PC-9 (cell line): Measurements from ENCODE around the gene AKR1B15. TPM values are rescaled to one million over a fixed set of nuclear protein-coding genes. Genes with fewer than 3 reads are reported as not detected.

Experiments used
- BruUV-seq: library from RNA; stranded (reverse); fragments of 400-500 nt; replicated peaks from 2 replicates; lab custom pipeline; 2021; lab: Mats Ljungman, UMichigan
- CTCF ChIA-PET: fragments of 300-600 bp; sonication (Branson Sonifier 250); formaldehyde crosslinking; loops from one replicate; lab custom pipeline; 2022; ENCODE audit warnings: antibody characterized with exemption; lab: Charles Lee
- POLR2A ChIA-PET: fragments of 300-600 bp; sonication (Branson Sonifier 250); formaldehyde crosslinking; loops from one replicate; lab custom pipeline; 2022; ENCODE audit warnings: antibody characterized with exemption; ENCODE audit not compliant: unreplicated experiment; lab: Charles Lee
- DNase-seq, 2 experiments: peaks; one replicate each; pipeline versions ENCODE4 v3.0.0 to v3.0.0-alpha.2; 2015 to 2022; ENCODE audit warnings: mixed read lengths in 1 of 2
- H2AFZ ChIP-seq: fragments of 200-600 bp; sonication (generic); 2 replicates; pipeline ENCODE4 v1.8.1; 2017; ENCODE audit warnings: antibody characterized with exemption
- H3F3A ChIP-seq: fragments of 200-600 bp; sonication (generic); 2 replicates; pipeline ENCODE4 v1.8.1; 2017; ENCODE audit warnings: antibody characterized with exemption, mild to moderate bottlenecking, low read depth; ENCODE audit not compliant: insufficient read depth
- H3K27ac ChIP-seq: fragments of 200-600 bp; sonication (generic); 2 replicates; pipeline ENCODE4 v1.6.1; 2016; ENCODE audit warnings: mixed run types
- H3K27me3 ChIP-seq: fragments of 200-600 bp; sonication (generic); 2 replicates; pipeline ENCODE4 v1.6.1; 2016; ENCODE audit warnings: low read depth, mixed run types; ENCODE audit not compliant: insufficient read depth
- H3K36me3 ChIP-seq: fragments of 200-600 bp; sonication (generic); 2 replicates; pipeline ENCODE4 v1.6.1; 2016; ENCODE audit warnings: low read depth, mixed run types
- H3K4me1 ChIP-seq: fragments of 200-600 bp; sonication (generic); replicated peaks from 2 replicates; pipeline ENCODE4 v1.6.1; 2016; ENCODE audit warnings: mixed run types; ENCODE audit not compliant: insufficient read depth
- H3K4me2 ChIP-seq: fragments of 200-600 bp; sonication (generic); 2 replicates; pipeline ENCODE4 v1.6.1; 2017; ENCODE audit warnings: mixed run types
- H3K4me3 ChIP-seq: fragments of 200-600 bp; sonication (generic); 2 replicates; pipeline ENCODE4 v1.6.1; 2016; ENCODE audit warnings: mixed run types
- H3K79me2 ChIP-seq: fragments of 200-600 bp; sonication (generic); 2 replicates; pipeline ENCODE4 v1.6.1; 2017; ENCODE audit warnings: low read depth, mixed run types
- H3K9me2 ChIP-seq: fragments of 200-600 bp; sonication (generic); 2 replicates; pipeline ENCODE4 v1.8.1; 2017; ENCODE audit warnings: mild to moderate bottlenecking; ENCODE audit not compliant: insufficient read depth
- H3K9me3 ChIP-seq: fragments of 200-600 bp; sonication (generic); 2 replicates; pipeline ENCODE4 v1.8.1; 2016; ENCODE audit warnings: low read depth; ENCODE audit not compliant: insufficient read depth
- H4K20me1 ChIP-seq: fragments of 200-600 bp; sonication (generic); 2 replicates; pipeline ENCODE4 v1.8.1; 2017; ENCODE audit not compliant: insufficient read depth
- CTCF ChIP-seq: fragments of 200-600 bp; sonication (generic); conservative IDR thresholded peaks from 2 replicates; pipeline ENCODE4 v1.6.1; 2017; ENCODE audit warnings: mixed run types, antibody characterized with exemption, mild to moderate bottlenecking, moderate library complexity
- EZH2 ChIP-seq: fragments of 200-600 bp; sonication (generic); IDR thresholded peaks from 2 replicates; pipeline ENCODE4 v1.8.0; 2017; ENCODE audit warnings: antibody characterized with exemption, low read depth
- intact Hi-C: fragments of 100-400 bp; cut with micrococcal nuclease; formaldehyde crosslinking; loops from one replicate; pipeline ENCODE4 v1.10.0; 2022; ENCODE audit not compliant: unreplicated experiment
- total RNA-seq: library from RNA; stranded (reverse); gene quantifications from 2 replicates; pipeline ENCODE4 v1.2.3, GENCODE V29; 2021

Gene AKR1B15
- total RNA-seq, 1 experiment from 2014 or later: 3.4 TPM

- Histone ChIP-seq H3K4me1 (peaks cover 33% of the 10 kb centered on the region), H3K79me2 (0 out of 2 replicates have a peak, but pooled peaks cover 4% of the 10 kb centered on the region), H3K27ac (no peak overlapping the region), H3K9me2 (no peaks in the 10 kb centered on the region), H3K27me3 (no peaks in the 10 kb centered on the region), H2AFZ (no peak overlapping the region), H3K4me3 (no peak overlapping the region), H4K20me1 (no peaks in the 10 kb centered on the region), H3K9me3 (no peaks in the 10 kb centered on the region), H3K4me2 (no peak overlapping the region), H3K36me3 (0 out of 2 replicates have a peak, but pooled peaks cover 4% of the 10 kb centered on the region), H3F3A (peaks cover 23% of the 10 kb centered on the region)
- ChIA-PET CTCF (interaction anchor here (0.8 kb wide), 1 partner anchor 10 kb away, joined by 3 read pairs; no protein-coding TSS in a partner anchor), POLR2A (no interaction called here)
- TF ChIP-seq EZH2 (no peak), CTCF (no peak; the same call in 1 of the 2 replicates)
- no peak for DNase-seq
- BruUV-seq: no TSS peak
- intact Hi-C loops: no loop called here
These were observed 3.2 kb downstream of the AKR1B15 start for GRCh38 chr7:134552105-134552504.

DNA sequence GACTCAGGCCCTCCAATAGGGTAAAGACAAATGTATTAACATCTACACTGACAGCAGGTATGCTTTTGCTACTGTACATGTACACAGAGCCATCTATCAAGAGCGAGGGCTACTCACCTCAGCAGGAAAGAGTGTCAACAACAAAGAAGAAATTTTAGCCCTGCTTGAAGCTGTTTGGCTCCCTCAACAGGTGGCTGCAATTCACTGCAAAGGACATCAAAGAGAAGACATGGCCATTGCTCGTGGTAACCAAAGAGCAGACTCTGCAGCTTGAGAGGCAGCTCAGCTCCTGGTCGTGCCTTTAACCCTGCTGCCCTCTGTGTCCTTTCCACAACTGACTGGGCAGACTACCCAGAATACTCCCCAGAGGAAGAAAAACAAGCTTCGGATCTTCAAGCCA lies 5.1 kb downstream of the AKR1B15 start:
- DNase-seq: no peak

GRCh38 chr7:134554417-134554966 lies 5.6 kb downstream of the AKR1B15 start:
- BruUV-seq: no TSS peak
- no peak for TF ChIP-seq EZH2
- no peak for TF ChIP-seq CTCF
- Histone ChIP-seq H2AFZ (no peak overlapping the region), H3K4me2 (no peak overlapping the region), H3K27ac (no peak overlapping the region), H3K36me3 (peaks cover 11% of the 10 kb centered on the region; the same call in 1 of the 2 replicates), H4K20me1 (no peaks in the 10 kb centered on the region), H3F3A (peaks cover 3% of the 10 kb centered on the region; the same call in 1 of the 2 replicates), H3K4me3 (no peak overlapping the region), H3K9me2 (no peaks in the 10 kb centered on the region), H3K4me1 (peaks cover 11% of the 10 kb centered on the region), H3K79me2 (0 out of 2 replicates have a peak, but pooled peaks cover 4% of the 10 kb centered on the region), H3K9me3 (peaks cover 10% of the 10 kb centered on the region), H3K27me3 (no peaks in the 10 kb centered on the region)
- intact Hi-C loops: no loop called here
- no peak for DNase-seq
- ChIA-PET CTCF (interaction anchor here (0.6 to 1.3 kb wide), 3 partner anchors 27 to 202 kb away, joined by 3 read pairs; partner anchors contain the start of gene AKR1B10), POLR2A (no interaction called here)

More for the DNA sequence above, 5.1 kb downstream of the AKR1B15 start:
- no peak for TF ChIP-seq EZH2
- TF ChIP-seq CTCF: no peak
- Histone ChIP-seq H3K36me3 (peaks cover 7% of the 10 kb centered on the region; the same call in 1 of the 2 replicates), H3K27ac (no peak overlapping the region), H3K4me3 (no peak overlapping the region), H3K79me2 (0 out of 2 replicates have a peak, but pooled peaks cover 4% of the 10 kb centered on the region), H3K9me3 (peaks cover 10% of the 10 kb centered on the region), H3K4me2 (no peak overlapping the region), H2AFZ (no peak overlapping the region), H3F3A (peaks cover 8% of the 10 kb centered on the region; the same call in 1 of the 2 replicates), H3K27me3 (no peaks in the 10 kb centered on the region), H3K9me2 (no peaks in the 10 kb centered on the region), H4K20me1 (no peaks in the 10 kb centered on the region), H3K4me1 (peaks cover 16% of the 10 kb centered on the region)
- ChIA-PET CTCF (interaction anchor here (0.6 to 1.0 kb wide), 2 partner anchors 26 to 203 kb away, joined by 3 read pairs; partner anchors contain the start of gene AKR1B10), POLR2A (no interaction called here)
- intact Hi-C loops: no loop called here
- no TSS peak for BruUV-seq
